Activated naive CD8-positive, alpha-beta T cell treated with anti-CD3 and anti-CD28 coated beads, Interleukin-2, amount 50 U/mL, for 16 hours (primary cell): ENCODE measurements around the gene VPS51.

Source experiments
- DNase-seq: peaks from one replicate; pipeline ENCODE4 v3.0.0-alpha.2; 2020; ENCODE audit warnings: low read depth, low spot score

The VPS51 gene

GRCh38 chr11:65071907-65072630, 23.9 kb upstream of the VPS51 start:
- no peak for DNase-seq

GRCh38 chr11:65072631-65072966, 23.4 kb upstream of the VPS51 start:
- DNase-seq: no peak

- no peak for DNase-seq
Observed at GRCh38 chr11:65077451-65077850, 18.6 kb upstream of the VPS51 start.

- peak; percentile 25 for DNase-seq
Observed at GRCh38 chr11:65078151-65078550, 17.9 kb upstream of the VPS51 start.

GRCh38 chr11:65078786-65079342, 17.1 kb upstream of the VPS51 start:
- no peak for DNase-seq

GRCh38 chr11:65083134-65083833, 12.7 kb upstream of the VPS51 start:
- DNase-seq: no peak

- DNase-seq: peak; percentile 88
Observed at GRCh38 chr11:65083834-65084597, 12.0 kb upstream of the VPS51 start, which contains the start of the genes CDCA5 and ZFPL1. Gene CDCA5 (minus strand): TSS chr11:65084040. CDS start chr11:65083978, 62 bp downstream. Gene ZFPL1 (plus strand): TSS chr11:65084222. CDS start chr11:65084699, 477 bp downstream.

GRCh38 chr11:65084598-65085375, 11.2 kb upstream of the VPS51 start:
- DNase-seq: no peak

GRCh38 chr11:65085446-65085845, 10.6 kb upstream of the VPS51 start:
- DNase-seq: no peak

GRCh38 chr11:65086809-65087208, 9.2 kb upstream of the VPS51 start:
- DNase-seq: no peak

GRCh38 chr11:65087216-65087615, 8.8 kb upstream of the VPS51 start:
- no peak for DNase-seq

GRCh38 chr11:65087827-65088226, 8.2 kb upstream of the VPS51 start:
- no peak for DNase-seq

- DNase-seq: no peak
Observed at GRCh38 chr11:65089621-65090020, 6.4 kb upstream of the VPS51 start.

GRCh38 chr11:65090628-65091027, 5.4 kb upstream of the VPS51 start:
- no peak for DNase-seq

- DNase-seq: no peak
Observed at GRCh38 chr11:65095427-65095826, 587 bp upstream of the VPS51 start.

GRCh38 chr11:65096926-65097325, 912 bp downstream of the VPS51 start:
- no peak for DNase-seq

- DNase-seq: no peak
Observed at GRCh38 chr11:65100674-65101350, 4.8 kb downstream of the VPS51 start.

GRCh38 chr11:65102142-65103095, 6.4 kb downstream of the VPS51 start:
- DNase-seq: no peak

GRCh38 chr11:65103476-65103875, 7.5 kb downstream of the VPS51 start:
- DNase-seq: no peak

GRCh38 chr11:65104628-65105027, 8.6 kb downstream of the VPS51 start:
- no peak for DNase-seq
